Natural killer cell (primary cell): ENCODE results near the gene TTC22. TPM values are rescaled to one million over a fixed set of nuclear protein-coding genes. Genes with fewer than 3 reads are reported as not detected.
A peak's percentile ranks its signal among the peaks of the same experiment; 100 is the strongest.

Source experiments
- ATAC-seq, 3 donors: fragments of 150-1000 bp in 2 of 3; fragments of 200-7000 bp in 1 of 3; cut with Tn5 transposase; 1 replicate in 1 of 3; 2 replicates in 2 of 3; pipeline ENCODE4 v1.10.0; 2021; ENCODE audit warnings: mild to moderate bottlenecking in 2 of 3, moderate library complexity in 2 of 3
- DNase-seq, 2 donors: peaks; one replicate each; pipeline versions ENCODE4 v3.0.0 to v3.0.0-alpha.2; 2013 to 2021; ENCODE audit warnings: mixed read lengths in 1 of 2
- H3K27ac ChIP-seq: one replicate; pipeline ENCODE4 v1.5.1; 2013; ENCODE audit warnings: mild to moderate bottlenecking, low read length
- H3K27me3 ChIP-seq: one replicate; pipeline ENCODE4 v1.6.1; 2013; ENCODE audit warnings: low read length; ENCODE audit not compliant: control insufficient read depth, insufficient read depth
- H3K36me3 ChIP-seq: one replicate; pipeline ENCODE4 v1.6.1; 2013; ENCODE audit warnings: low read length; ENCODE audit not compliant: control insufficient read depth, insufficient read depth
- H3K4me1 ChIP-seq: one replicate; pipeline ENCODE4 v1.6.1; 2013; ENCODE audit warnings: low read length; ENCODE audit not compliant: control insufficient read depth, insufficient read depth
- H3K4me3 ChIP-seq: one replicate; pipeline ENCODE4 v1.5.1; 2013; ENCODE audit warnings: low read length
- H3K9me3 ChIP-seq: one replicate; pipeline ENCODE4 v1.6.1; 2013; ENCODE audit warnings: low read length; ENCODE audit not compliant: control insufficient read depth, insufficient read depth
- H3K27ac Mint-ChIP-seq, 2 donors: one replicate each; pipeline ENCODE4 v1.8.0; 2022; ENCODE audit warnings: mild to moderate bottlenecking in 2 of 2, mixed read lengths in 2 of 2, moderate library complexity in 1 of 2
- H3K27me3 Mint-ChIP-seq, 2 donors: one replicate each; pipeline ENCODE4 v1.8.0; 2022; ENCODE audit warnings: low read depth in 2 of 2, mixed read lengths in 2 of 2
- H3K36me3 Mint-ChIP-seq: one replicate; pipeline ENCODE4 v1.8.0; 2022; ENCODE audit warnings: mixed read lengths
- H3K4me1 Mint-ChIP-seq, 2 donors: one replicate each; pipeline ENCODE4 v1.8.0; 2022; ENCODE audit warnings: mixed read lengths in 2 of 2
- H3K4me3 Mint-ChIP-seq: one replicate; pipeline ENCODE4 v1.8.0; 2022; ENCODE audit warnings: mild to moderate bottlenecking, moderate library complexity, mixed read lengths
- H3K9me3 Mint-ChIP-seq, 2 donors: one replicate each; pipeline ENCODE4 v1.8.0; 2022; ENCODE audit warnings: mixed read lengths in 2 of 2
- CTCF ChIP-seq: fragments of 200-600 bp; IDR thresholded peaks from one replicate; pipeline ENCODE4 v1.8.0; 2022; ENCODE audit warnings: antibody characterized with exemption
- WGBS: methylation state at CpG from one replicate; pipeline ENCODE4 v1.1.7; 2013; ENCODE audit warnings: missing lambda C conversion rate; ENCODE audit not compliant: insufficient coverage; 5-methylcytosine and 5-hydroxymethylcytosine counted together
- intact Hi-C: fragments of 100-400 bp; cut with micrococcal nuclease; formaldehyde crosslinking; loops from one replicate; pipeline ENCODE4 v1.14.2; 2022
- total RNA-seq, 4 donors: library from RNA; stranded (reverse); fragments of 120-200 nt in 1 of 4; gene quantifications; one replicate each; pipeline versions ENCODE4 v1.2.3 to v1.2.4, GENCODE V29; 2013 to 2022

TTC22 gene
- total RNA-seq, 3 donors from 2014 or later (not counting 1 experiment from before 2014, with no cell fraction given): 17.8 to 30.8 (median 26.5) TPM

GRCh38 chr1:54782156-54782555 lies 19.0 kb downstream of the TTC22 start:
- WGBS: 86% methylated on average over 5 of the region's 6 CpGs
- Histone ChIP-seq H3K9me3 (no peaks in the 10 kb centered on the region), H3K4me1 (no peaks in the 10 kb centered on the region), H3K4me3 (no peak overlapping the region), H3K36me3 (peaks cover 45% of the 10 kb centered on the region), H3K27me3 (no peaks in the 10 kb centered on the region), H3K27ac (peak overlapping the region; percentile 5)
- Mint-ChIP-seq H3K27me3 (no peaks in the 10 kb centered on the region), H3K4me3 (no peak overlapping the region), H3K36me3 (peaks cover 26% of the 10 kb centered on the region), H3K9me3 (no peaks in the 10 kb centered on the region), H3K27ac (peak overlapping the region; percentile 11 to 25), H3K4me1 (peaks cover 24 to 32% of the 10 kb centered on the region in 2 donors)
- intact Hi-C loops: no loop called here
- ATAC-seq (no peak), DNase-seq (no peak)
- no peak for TF ChIP-seq CTCF

- Histone ChIP-seq H3K27ac (no peak overlapping the region), H3K4me1 (no peaks in the 10 kb centered on the region), H3K4me3 (no peak overlapping the region), H3K27me3 (no peaks in the 10 kb centered on the region), H3K36me3 (peaks cover 35% of the 10 kb centered on the region), H3K9me3 (no peaks in the 10 kb centered on the region)
- no peak for TF ChIP-seq CTCF
- Mint-ChIP-seq H3K9me3 (no peaks in the 10 kb centered on the region), H3K4me3 (no peak overlapping the region), H3K36me3 (peaks cover 26% of the 10 kb centered on the region), H3K27ac (no peak overlapping the region), H3K27me3 (no peaks in the 10 kb centered on the region), H3K4me1 (peaks cover 22 to 23% of the 10 kb centered on the region in 2 donors)
- intact Hi-C loops: no loop called here
- 83% methylated on average over 74 of the region's 74 CpGs for WGBS
- DNase-seq (no peak), ATAC-seq (no peak)
These were observed 19.9 kb downstream of the TTC22 start for GRCh38 chr1:54781023-54781723.

- H3K27me3 ChIP-seq: no peaks in the 10 kb centered on the region
- no peak overlapping the region for H3K27ac ChIP-seq
- intact Hi-C loops: no loop called here
- H3K9me3 ChIP-seq: no peaks in the 10 kb centered on the region
- peak overlapping the region; percentile 15 to 64 for H3K27ac Mint-ChIP-seq
- H3K4me3 ChIP-seq: no peak overlapping the region
- peaks cover 26% of the 10 kb centered on the region for H3K36me3 Mint-ChIP-seq
- 92% methylated on average over 4 of the region's 4 CpGs for WGBS
- H3K4me1 ChIP-seq: no peaks in the 10 kb centered on the region
- peaks cover 15% of the 10 kb centered on the region for H3K36me3 ChIP-seq
- peaks cover 22 to 24% of the 10 kb centered on the region in 2 donors for H3K4me1 Mint-ChIP-seq
- DNase-seq: no peak
- no peak for ATAC-seq
- no peak for TF ChIP-seq CTCF
- H3K27me3 Mint-ChIP-seq: no peaks in the 10 kb centered on the region
- no peak overlapping the region for H3K4me3 Mint-ChIP-seq
- no peaks in the 10 kb centered on the region for H3K9me3 Mint-ChIP-seq
These were observed 23.7 kb downstream of the TTC22 start for GRCh38 chr1:54777431-54777830.

- DNase-seq: no peak
- intact Hi-C loops: no loop called here
- no peak overlapping the region for H3K4me3 Mint-ChIP-seq
These were observed 24.1 kb downstream of the TTC22 start for GRCh38 chr1:54777011-54777410.

More at GRCh38 chr1:54777011-54777410, 24.1 kb downstream of the TTC22 start:
- WGBS: 93% methylated on average over 4 of the region's 4 CpGs
- Mint-ChIP-seq H3K4me1 (peaks cover 22 to 24% of the 10 kb centered on the region in 2 donors), H3K27ac (no peak overlapping the region), H3K36me3 (peaks cover 25% of the 10 kb centered on the region), H3K27me3 (no peaks in the 10 kb centered on the region), H3K9me3 (no peaks in the 10 kb centered on the region)
- ATAC-seq: no peak
- H3K27ac ChIP-seq: no peak overlapping the region
- no peaks in the 10 kb centered on the region for H3K27me3 ChIP-seq
- TF ChIP-seq CTCF: no peak
- H3K36me3 ChIP-seq: peaks cover 15% of the 10 kb centered on the region
- no peaks in the 10 kb centered on the region for H3K4me1 ChIP-seq
- H3K9me3 ChIP-seq: no peaks in the 10 kb centered on the region
- H3K4me3 ChIP-seq: no peak overlapping the region
